ENCODE measurements around the gene TMEM255B.
"Not testable (repeated sequence)": the region's sequence is repeated elsewhere in the genome, so short reads cannot be mapped to it uniquely, and the experiment has no call there.

TMEM255B gene

GRCh38 chr13:113791226-113791625 is 32.2 kb downstream of the TMEM255B start:
- no peak for DNase-seq

DNA sequence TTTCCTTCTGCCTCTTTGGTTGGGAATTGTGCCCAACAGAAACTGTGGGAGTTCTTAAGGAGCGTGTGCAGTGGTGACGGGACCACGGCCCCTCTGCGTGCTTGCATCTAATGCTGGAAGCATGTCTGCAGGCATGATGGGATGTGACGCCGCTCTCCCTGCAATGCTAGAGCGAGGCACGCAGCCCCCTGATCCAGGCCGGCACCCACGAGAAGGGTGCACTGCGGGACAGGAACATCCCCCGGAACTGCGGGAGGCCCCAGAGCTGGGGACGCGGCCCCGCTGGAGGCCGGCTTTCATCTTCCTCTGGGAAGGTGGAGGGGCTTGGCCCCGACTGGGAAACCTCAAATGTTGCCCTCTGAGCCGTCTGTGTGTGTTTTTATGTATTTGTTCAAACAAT is 32.7 kb downstream of the TMEM255B start:
- DNase-seq = no peak

DNA sequence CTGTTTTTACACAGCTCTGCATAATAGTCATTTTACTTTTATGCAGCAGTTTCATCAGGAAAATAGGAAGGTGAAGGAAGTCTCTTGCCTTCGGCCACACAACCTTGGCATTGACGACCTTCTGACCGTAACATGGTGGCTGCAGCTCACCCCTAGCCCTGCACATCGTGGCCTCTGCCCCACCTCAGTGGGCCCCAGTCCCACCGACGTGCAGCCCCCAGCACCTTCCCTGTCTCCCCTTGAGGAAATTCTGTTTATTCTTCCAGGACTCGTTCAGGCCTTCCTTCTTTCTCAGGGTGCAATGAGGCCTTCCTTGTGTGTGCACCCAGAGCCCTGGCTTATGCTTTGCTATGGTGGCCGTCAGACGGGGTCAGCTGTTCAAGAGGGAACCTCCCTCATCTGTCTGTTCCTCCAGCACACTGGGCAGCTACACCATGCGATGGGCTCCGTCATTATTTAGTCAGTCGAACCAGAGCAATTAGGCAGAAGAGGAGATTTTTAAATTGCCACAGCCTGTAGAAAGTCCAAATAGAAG is 33.3 kb downstream of the TMEM255B start:
- no peak for DNase-seq

- no peak for DNase-seq
Measured at GRCh38 chr13:113792886-113793717, 34.1 kb downstream of the TMEM255B start.

- no peak for DNase-seq
Measured at GRCh38 chr13:113793718-113794085, 34.7 kb downstream of the TMEM255B start.

DNA sequence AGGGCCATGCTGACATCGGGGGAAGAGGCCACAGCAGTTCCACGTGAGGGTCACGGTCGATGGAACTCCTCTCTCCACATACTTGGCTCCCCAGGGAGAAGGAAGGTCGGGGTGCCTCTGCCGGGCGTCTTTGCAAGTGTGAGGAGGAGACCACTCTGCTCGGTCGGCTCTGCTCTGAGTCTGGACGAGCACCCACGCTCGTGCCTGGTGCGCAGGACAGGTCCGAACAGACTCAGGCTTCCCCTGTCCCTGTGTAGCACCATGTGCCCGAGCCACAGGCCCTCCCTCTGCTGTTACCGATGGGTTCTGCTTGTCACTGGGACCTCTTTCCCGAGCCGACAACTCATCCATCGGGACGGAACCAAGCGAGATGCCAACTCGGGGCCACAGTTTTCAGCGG is 35.1 kb downstream of the TMEM255B start:
- DNase-seq = no peak

GRCh38 chr13:113794764-113795173 is 35.7 kb downstream of the TMEM255B start:
- no peak for DNase-seq

- not testable (repeated sequence) for DNase-seq
Measured at GRCh38 chr13:113795362-113795761, 36.3 kb downstream of the TMEM255B start.

- no peak for DNase-seq
Measured at GRCh38 chr13:113796211-113796963, 37.4 kb downstream of the TMEM255B start.

DNA sequence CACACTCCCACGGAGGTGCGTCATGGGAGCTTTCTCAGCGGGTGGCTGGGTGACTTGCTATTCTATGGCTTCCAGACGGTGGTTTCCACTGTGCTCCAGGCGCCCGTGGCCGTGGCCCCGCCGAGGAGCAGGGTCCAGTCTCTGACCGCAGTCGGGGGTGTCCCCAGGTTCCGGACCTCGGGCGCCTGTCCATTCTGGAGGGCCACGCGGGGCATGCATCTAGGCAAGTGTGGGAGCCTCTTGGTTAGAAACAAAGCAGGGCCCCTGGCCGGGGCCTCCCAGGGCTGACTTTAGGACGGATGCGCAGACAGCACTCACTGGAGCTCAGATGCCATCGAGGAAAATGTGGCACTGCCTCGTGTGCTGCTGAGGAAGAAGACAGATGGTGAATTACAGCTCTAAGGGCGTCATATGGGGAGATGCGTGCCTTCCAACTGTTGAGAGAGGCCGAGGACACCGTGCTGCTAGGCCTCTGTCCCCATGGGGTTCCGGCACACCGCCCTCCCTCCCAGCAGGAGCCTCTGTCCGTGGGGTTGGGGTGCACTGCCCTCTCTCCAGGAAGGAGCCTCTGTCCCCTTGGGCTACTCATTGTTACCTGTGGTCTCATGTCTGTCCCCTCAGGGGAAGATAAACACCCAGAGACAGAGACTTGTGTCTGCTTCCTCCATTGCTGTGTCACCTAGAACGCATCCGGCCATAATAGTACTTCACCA is 38.1 kb downstream of the TMEM255B start:
- no peak for DNase-seq

- no peak for DNase-seq
Measured at GRCh38 chr13:113798200-113798811, 39.3 kb downstream of the TMEM255B start.

DNA sequence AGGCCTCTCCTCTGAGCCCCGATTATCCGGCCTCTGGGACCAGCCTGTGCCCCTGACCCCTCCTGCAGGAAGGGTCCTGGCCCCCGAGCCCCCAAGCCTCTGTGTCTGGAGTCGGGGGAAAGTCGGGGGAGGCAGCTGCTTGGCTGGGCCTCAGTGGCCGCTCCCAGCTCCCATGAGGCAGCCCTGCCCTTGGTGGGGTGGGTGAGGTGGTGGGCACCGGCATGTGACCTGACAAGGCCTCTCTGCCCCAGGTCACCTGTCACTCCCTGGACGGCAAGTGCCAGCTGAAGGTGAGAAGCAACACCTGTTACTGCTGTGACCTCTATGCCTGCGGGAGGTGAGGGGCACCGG is 41.5 kb downstream of the TMEM255B start:
- no peak for DNase-seq

GRCh38 chr13:113801289-113801961 is 42.4 kb downstream of the TMEM255B start:
- DNase-seq = no peak

DNA sequence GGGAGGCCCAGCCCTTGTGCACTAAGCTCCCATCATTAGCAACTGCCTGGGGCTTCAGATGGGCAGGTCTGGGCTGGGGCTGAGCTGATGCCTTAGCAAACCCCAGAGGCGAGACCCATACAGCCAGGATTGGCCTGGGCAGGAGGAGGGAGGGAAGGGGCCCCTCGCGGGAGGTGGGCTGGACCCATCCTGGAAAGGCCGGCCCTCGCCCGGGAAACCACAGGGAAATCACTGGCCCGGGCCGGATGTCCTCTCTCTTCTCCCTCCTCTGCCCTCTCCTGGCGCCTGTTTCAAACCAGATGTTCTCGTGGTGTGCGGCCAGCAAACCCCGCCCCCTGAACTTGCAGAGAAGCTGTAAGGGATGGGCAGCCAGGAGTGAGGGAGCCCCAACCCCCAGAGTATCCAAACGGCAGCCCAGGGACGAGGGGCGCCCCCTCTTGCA is 43.1 kb downstream of the TMEM255B start:
- peak; percentile 68 for DNase-seq

DNA sequence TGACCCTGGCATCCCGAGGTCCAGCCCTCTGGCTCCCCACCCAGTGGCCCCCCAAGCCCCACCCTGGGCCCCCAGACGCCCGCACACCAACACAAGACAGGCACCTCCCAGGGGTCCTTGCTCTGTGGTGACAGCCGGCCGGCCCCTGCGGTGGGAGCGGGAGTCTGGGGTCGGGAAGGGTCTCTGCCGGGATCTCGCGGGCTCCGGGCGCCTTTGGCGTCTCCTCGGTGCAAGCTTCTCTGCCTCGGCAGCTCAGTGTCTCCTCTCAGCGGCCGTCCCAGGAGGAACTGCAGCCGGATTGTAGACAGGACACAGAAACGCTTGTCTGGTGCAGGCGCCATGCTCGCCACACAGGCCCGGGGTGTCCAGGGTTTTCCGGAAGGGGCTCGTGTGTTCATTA is 43.7 kb downstream of the TMEM255B start:
- DNase-seq = no peak

DNA sequence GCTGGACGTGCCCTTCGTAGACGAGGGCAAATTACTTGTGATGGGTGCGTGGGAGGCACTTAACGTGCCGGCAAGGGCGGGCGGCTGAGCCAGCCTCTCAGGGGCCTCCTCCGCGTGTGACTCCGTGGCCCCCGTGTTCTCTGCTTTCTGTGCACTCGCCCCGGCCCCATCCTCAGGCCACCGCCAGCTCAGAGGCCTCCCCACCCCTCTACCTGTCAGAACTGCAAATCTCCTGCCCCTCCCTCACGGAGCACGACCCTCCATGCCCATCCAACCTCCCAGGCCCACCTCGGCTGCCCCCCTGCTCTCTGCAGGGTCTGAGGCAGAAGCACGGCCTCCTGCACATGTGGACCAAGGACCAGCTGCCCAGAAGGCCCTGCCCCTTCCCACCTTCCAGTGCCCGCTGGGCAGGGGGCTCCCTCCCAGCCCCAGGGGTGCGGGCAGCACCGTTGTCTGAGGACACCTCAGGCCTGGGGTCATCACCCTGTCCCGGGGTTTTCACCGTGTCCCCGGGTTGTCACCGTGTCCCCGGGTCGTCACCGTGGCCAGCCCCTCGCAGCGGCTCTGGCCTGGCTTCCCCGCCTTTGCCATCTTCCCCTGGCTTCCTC is 44.5 kb downstream of the TMEM255B start:
- DNase-seq = no peak

GRCh38 chr13:113804017-113804702 is 45.1 kb downstream of the TMEM255B start:
- no peak for DNase-seq

GRCh38 chr13:113804703-113805430 is 45.8 kb downstream of the TMEM255B start:
- DNase-seq = no peak

DNA sequence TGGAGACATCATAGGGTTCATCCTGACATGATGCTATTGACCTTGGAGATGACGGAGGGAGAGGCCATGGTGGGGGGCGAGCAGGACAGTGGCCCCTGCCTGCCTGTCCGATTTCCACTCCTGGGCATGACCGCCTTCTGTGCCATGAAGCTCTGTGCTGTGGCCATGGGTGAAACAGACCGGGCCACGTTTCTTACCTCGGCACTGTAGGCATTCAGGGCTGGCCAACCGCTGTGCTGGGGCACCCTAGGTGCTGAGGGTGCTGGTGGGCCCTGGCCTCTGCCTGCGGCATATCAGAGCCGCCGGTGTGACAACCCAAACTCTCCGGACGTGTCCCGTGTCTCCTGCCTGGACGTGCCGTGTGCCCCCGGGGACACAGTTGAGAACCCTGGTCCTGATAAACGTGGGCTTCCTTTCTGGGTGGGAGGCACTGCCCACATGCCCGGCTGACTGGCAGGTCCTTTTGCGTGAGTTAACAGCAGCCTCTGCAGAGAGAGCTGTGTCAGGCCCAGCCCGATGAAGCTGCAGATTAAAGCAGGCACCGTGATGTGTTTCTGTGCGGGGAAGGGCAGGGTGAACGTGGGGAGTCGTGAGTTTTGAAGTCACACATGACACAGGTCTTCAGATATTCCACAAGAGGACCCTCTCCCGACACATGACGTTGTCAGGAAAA is 46.5 kb downstream of the TMEM255B start:
- no peak for DNase-seq

DNA sequence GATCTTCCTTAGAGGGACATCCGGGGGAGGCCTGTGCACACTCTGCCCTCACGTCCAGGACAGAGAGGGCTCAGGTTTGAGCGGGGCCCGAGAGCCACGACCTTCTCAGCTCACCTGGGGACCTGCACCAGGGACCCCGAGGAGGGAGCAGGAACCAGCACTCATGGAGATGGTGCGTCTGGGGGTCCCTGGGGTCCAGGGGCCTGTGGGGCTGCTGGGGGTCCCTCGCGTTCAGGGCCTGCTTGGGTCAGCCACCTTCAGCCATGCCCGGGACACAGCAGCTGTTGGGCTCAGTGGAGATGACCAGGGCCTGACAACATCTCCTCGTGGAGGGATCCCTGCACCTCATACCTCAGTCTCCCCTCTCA is 47.1 kb downstream of the TMEM255B start:
- DNase-seq = no peak

All from NCI-H226 (cell line).